Skeletal muscle satellite cell (primary cell): ENCODE data around the gene PIGR.

Experiments used
- H3K27me3 ChIP-seq: 2 replicates; pipeline ENCODE4 v1.7.0; 2013; ENCODE audit warnings: low read length; ENCODE audit not compliant: control insufficient read depth, insufficient read depth
- H3K36me3 ChIP-seq: 2 replicates; pipeline ENCODE4 v1.7.0; 2013; ENCODE audit warnings: mild to moderate bottlenecking, control low read depth, low read length; ENCODE audit not compliant: insufficient read depth
- H3K4me1 ChIP-seq: 2 replicates; pipeline ENCODE4 v1.7.0; 2013; ENCODE audit warnings: low read length; ENCODE audit not compliant: control insufficient read depth, insufficient read depth
- H3K4me2 ChIP-seq: 2 replicates; pipeline ENCODE4 v1.7.0; 2013; ENCODE audit warnings: mild to moderate bottlenecking, low read length
- H3K4me3 ChIP-seq: 2 replicates; pipeline ENCODE4 v1.7.0; 2013; ENCODE audit warnings: low read length
- H3K9ac ChIP-seq: 2 replicates; pipeline ENCODE4 v1.7.0; 2013; ENCODE audit warnings: mild to moderate bottlenecking, low read depth, low read length, moderate library complexity
- H3K9me3 ChIP-seq: replicated peaks from 2 replicates; pipeline ENCODE4 v1.7.0; 2013; ENCODE audit warnings: mild to moderate bottlenecking, control low read depth, low read length

Gene PIGR

DNA sequence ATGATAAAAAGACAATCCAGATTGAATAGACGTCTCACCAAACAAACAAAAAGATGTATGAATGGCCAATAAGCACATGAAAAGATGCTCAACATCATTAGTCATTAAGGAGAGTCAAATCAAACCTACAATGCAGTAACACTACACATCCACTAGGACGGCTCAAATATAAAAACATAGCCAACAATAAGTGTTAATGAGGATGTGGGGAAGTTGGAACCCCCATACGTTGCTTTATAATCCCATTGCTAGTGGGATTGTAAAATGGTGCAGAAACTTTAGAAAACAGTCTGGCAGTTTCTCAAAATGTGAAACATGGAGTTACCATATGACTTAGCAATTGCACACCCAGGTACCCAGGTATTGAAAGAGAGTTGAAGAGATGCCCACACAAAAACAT lies 63.7 kb downstream of the PIGR start:
- no peak overlapping the region for H3K4me3 ChIP-seq
- H3K27me3 ChIP-seq: no peaks in the 10 kb centered on the region
- no peak overlapping the region for H3K4me2 ChIP-seq
- peaks cover 3% of the 10 kb centered on the region for H3K4me1 ChIP-seq
- no peaks in the 10 kb centered on the region for H3K36me3 ChIP-seq
- peaks cover 7% of the 10 kb centered on the region for H3K9me3 ChIP-seq
- no peak overlapping the region for H3K9ac ChIP-seq

DNA sequence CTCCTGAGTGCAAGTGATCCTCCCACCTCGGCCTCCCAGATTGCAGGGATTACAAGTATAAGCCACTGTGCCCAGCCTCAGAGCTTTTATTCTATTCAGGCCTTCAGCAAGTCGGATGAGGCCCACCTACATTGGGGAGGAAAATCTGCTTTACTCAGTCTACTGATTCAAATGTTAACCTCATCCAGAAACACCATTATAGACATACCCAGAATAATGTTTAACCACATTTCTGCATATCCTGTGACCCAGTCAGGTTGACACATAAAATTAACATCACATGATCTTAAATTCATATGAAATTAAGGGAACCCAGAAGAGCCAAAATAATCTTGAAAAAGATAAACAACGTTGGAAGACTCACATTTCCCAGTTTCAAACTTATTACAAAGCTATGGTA lies 66.0 kb downstream of the PIGR start:
- H3K27me3 ChIP-seq: no peaks in the 10 kb centered on the region
- no peaks in the 10 kb centered on the region for H3K4me1 ChIP-seq
- no peaks in the 10 kb centered on the region for H3K36me3 ChIP-seq
- H3K4me2 ChIP-seq: no peak overlapping the region
- peaks cover 7% of the 10 kb centered on the region for H3K9me3 ChIP-seq
- no peak overlapping the region for H3K9ac ChIP-seq
- no peak overlapping the region for H3K4me3 ChIP-seq
